Umbilical cord (tissue), 1 donor: ENCODE results near the gene KRT37. TPM values are rescaled to one million over a fixed set of nuclear protein-coding genes. Genes with fewer than 3 reads are reported as not detected.

Experiments
- total RNA-seq: library from RNA; depleted of rRNA; stranded (reverse); fragments of >200 nt; gene quantifications from one replicate; pipeline ENCODE4 v1.2.3, GENCODE V29; 2014; ENCODE audit warnings: low replicate concordance; ENCODE audit not compliant: insufficient read depth

The KRT37 gene
- total RNA-seq, 1 donor from 2014 or later = not detected

Other genes with a start within 250 kb of the KRT37 start
- gene KRTAP4-2, start 246.4 kb downstream of the KRT37 start, total RNA-seq = not detected
- 1.9 TPM for gene KRTAP4-1, start 239.7 kb downstream of the KRT37 start, total RNA-seq
- 1.4 TPM for gene KRTAP9-1, start 234.7 kb downstream of the KRT37 start, total RNA-seq
- gene KRTAP9-2, start 197.9 kb downstream of the KRT37 start, total RNA-seq = not detected
- not detected for gene KRTAP9-3, start 192.1 kb downstream of the KRT37 start, total RNA-seq
- gene KRTAP9-8, start 186.6 kb downstream of the KRT37 start, total RNA-seq = not detected
- 1.2 TPM for gene KRTAP9-4, start 174.9 kb downstream of the KRT37 start, total RNA-seq
- not detected for gene KRTAP9-9, start 169.2 kb downstream of the KRT37 start, total RNA-seq
- not detected for gene KRTAP9-6, start 159.2 kb downstream of the KRT37 start, total RNA-seq
- gene KRTAP9-7, start 148.9 kb downstream of the KRT37 start, total RNA-seq = not detected
- not detected for gene KRTAP29-1, start 121.7 kb downstream of the KRT37 start, total RNA-seq
- gene KRTAP16-1, start 115.3 kb downstream of the KRT37 start, total RNA-seq = not detected
- gene KRTAP17-1, start 108.9 kb downstream of the KRT37 start, total RNA-seq = not detected
- gene KRT33A, start 73.8 kb downstream of the KRT37 start, total RNA-seq = 1.4 TPM
- gene KRT33B, start 54.8 kb downstream of the KRT37 start, total RNA-seq = not detected
- not detected for gene KRT34, start 42.3 kb downstream of the KRT37 start, total RNA-seq
- gene KRT31, start 27.0 kb downstream of the KRT37 start, total RNA-seq = not detected
- gene KRT38, start 16.4 kb upstream of the KRT37 start, total RNA-seq = 0.48 TPM
- 1.2 TPM for gene KRT32, start 42.8 kb upstream of the KRT37 start, total RNA-seq
- not detected for gene KRT35, start 56.6 kb upstream of the KRT37 start, total RNA-seq
- gene KRT36, start 65.3 kb upstream of the KRT37 start, total RNA-seq = 1.9 TPM
- 292 TPM for gene KRT13, start 81.0 kb upstream of the KRT37 start, total RNA-seq
- 24.1 TPM for gene KRT15, start 94.3 kb upstream of the KRT37 start, total RNA-seq
- gene KRT19, start 103.7 kb upstream of the KRT37 start, total RNA-seq = 334 TPM
- gene KRT9, start 147.5 kb upstream of the KRT37 start, total RNA-seq = not detected
- 212 TPM for gene KRT14, start 162.3 kb upstream of the KRT37 start, total RNA-seq
- 5.5 TPM for gene KRT16, start 188.2 kb upstream of the KRT37 start, total RNA-seq
- gene KRT17, start 200.0 kb upstream of the KRT37 start, total RNA-seq = 762 TPM